ENCODE results near the gene GPRC5B. TPM values are rescaled to one million over a fixed set of nuclear protein-coding genes. Genes with fewer than 3 reads are reported as not detected.

Gene GPRC5B
- total RNA-seq, 1 donor = 2.5 TPM

GRCh38 chr16:19926449-19927390 is 42.1 kb upstream of the GPRC5B start:
- no peak for TF ChIP-seq CTCF (IDR thresholded peaks at IDR 0.05; ENCODE audit: extremely low read depth, low read depth, low read length)
- Histone ChIP-seq H2AFZ (ENCODE audit: low read length) (no peak overlapping the region), H3K4me2 (ENCODE audit: insufficient read depth, low read length) (no peak overlapping the region)

GRCh38 chr16:19923396-19923795 is 38.7 kb upstream of the GPRC5B start:
- H3K9me3 ChIP-seq (ENCODE audit: low read depth, low read length) = no peaks in the 10 kb centered on the region
- H4K20me1 ChIP-seq (ENCODE audit: insufficient read depth, low read length) = no peaks in the 10 kb centered on the region
- H3K79me2 ChIP-seq (ENCODE audit: insufficient read depth, low read length) = no peaks in the 10 kb centered on the region
- H3K4me1 ChIP-seq (ENCODE audit: insufficient read depth, low read length) = peaks cover 3% of the 10 kb centered on the region
- no peaks in the 10 kb centered on the region for H3K27me3 ChIP-seq (ENCODE audit: insufficient read depth, low read length)
- no peak overlapping the region for H3K4me3 ChIP-seq (ENCODE audit: insufficient read depth, low read length)
- no peak for TF ChIP-seq CTCF (IDR thresholded peaks at IDR 0.05; ENCODE audit: extremely low read depth, low read depth, low read length)
- H3K36me3 ChIP-seq (ENCODE audit: insufficient read depth, low read length) = no peaks in the 10 kb centered on the region
- no peak overlapping the region for H3K27ac ChIP-seq (ENCODE audit: low read depth, low read length)
- DNase-seq (ENCODE audit: insufficient read length, low spot score, missing footprints) = no peak
- H3K4me2 ChIP-seq (ENCODE audit: insufficient read depth, low read length) = no peak overlapping the region
- no peak overlapping the region for H2AFZ ChIP-seq (ENCODE audit: low read length)

More at GRCh38 chr16:19926449-19927390, 42.1 kb upstream of the GPRC5B start:
- Histone ChIP-seq H3K4me1 (ENCODE audit: insufficient read depth, low read length) (peaks cover 3% of the 10 kb centered on the region), H3K27me3 (ENCODE audit: insufficient read depth, low read length) (no peaks in the 10 kb centered on the region), H3K36me3 (ENCODE audit: insufficient read depth, low read length) (no peaks in the 10 kb centered on the region), H3K9me3 (ENCODE audit: low read depth, low read length) (no peaks in the 10 kb centered on the region), H4K20me1 (ENCODE audit: insufficient read depth, low read length) (no peaks in the 10 kb centered on the region), H3K79me2 (ENCODE audit: insufficient read depth, low read length) (no peaks in the 10 kb centered on the region), H3K27ac (ENCODE audit: low read depth, low read length) (no peak overlapping the region), H3K4me3 (ENCODE audit: insufficient read depth, low read length) (no peak overlapping the region)
- DNase-seq (ENCODE audit: insufficient read length, low spot score, missing footprints) = no peak

GRCh38 chr16:19919142-19919541 is 34.5 kb upstream of the GPRC5B start:
- H4K20me1 ChIP-seq (ENCODE audit: insufficient read depth, low read length) = no peaks in the 10 kb centered on the region
- no peaks in the 10 kb centered on the region for H3K79me2 ChIP-seq (ENCODE audit: insufficient read depth, low read length)
- H3K4me1 ChIP-seq (ENCODE audit: insufficient read depth, low read length) = no peaks in the 10 kb centered on the region
- H3K36me3 ChIP-seq (ENCODE audit: insufficient read depth, low read length) = no peaks in the 10 kb centered on the region
- H2AFZ ChIP-seq (ENCODE audit: low read length) = no peak overlapping the region
- DNase-seq (ENCODE audit: insufficient read length, low spot score, missing footprints) = no peak
- no peak overlapping the region for H3K27ac ChIP-seq (ENCODE audit: low read depth, low read length)
- H3K27me3 ChIP-seq (ENCODE audit: insufficient read depth, low read length) = no peaks in the 10 kb centered on the region
- H3K4me3 ChIP-seq (ENCODE audit: insufficient read depth, low read length) = no peak overlapping the region
- no peak for TF ChIP-seq CTCF (IDR thresholded peaks at IDR 0.05; ENCODE audit: extremely low read depth, low read depth, low read length)
- H3K9me3 ChIP-seq (ENCODE audit: low read depth, low read length) = no peaks in the 10 kb centered on the region
- H3K4me2 ChIP-seq (ENCODE audit: insufficient read depth, low read length) = no peak overlapping the region

GRCh38 chr16:19916064-19916463 is 31.4 kb upstream of the GPRC5B start:
- Histone ChIP-seq H3K27me3 (ENCODE audit: insufficient read depth, low read length) (no peaks in the 10 kb centered on the region), H3K27ac (ENCODE audit: low read depth, low read length) (no peak overlapping the region), H3K4me3 (ENCODE audit: insufficient read depth, low read length) (no peak overlapping the region), H4K20me1 (ENCODE audit: insufficient read depth, low read length) (no peaks in the 10 kb centered on the region), H3K36me3 (ENCODE audit: insufficient read depth, low read length) (no peaks in the 10 kb centered on the region), H3K4me1 (ENCODE audit: insufficient read depth, low read length) (peaks cover 6% of the 10 kb centered on the region), H3K9me3 (ENCODE audit: low read depth, low read length) (no peaks in the 10 kb centered on the region), H3K4me2 (ENCODE audit: insufficient read depth, low read length) (no peak overlapping the region), H2AFZ (ENCODE audit: low read length) (no peak overlapping the region), H3K79me2 (ENCODE audit: insufficient read depth, low read length) (no peaks in the 10 kb centered on the region)
- DNase-seq (ENCODE audit: insufficient read length, low spot score, missing footprints) = no peak
- TF ChIP-seq CTCF (IDR thresholded peaks at IDR 0.05; ENCODE audit: extremely low read depth, low read depth, low read length) = no peak

Data from osteoblast (primary cell).